Measurements from ENCODE around the gene MTNR1A. TPM values are rescaled to one million over a fixed set of nuclear protein-coding genes. Genes with fewer than 3 reads are reported as not detected.

Gene MTNR1A
- total and polyA plus RNA-seq, 9 of the 15 experiments (the other 6 are each of a cell fraction or from before 2014, with no cell fraction given) = 0.09 to 0.12 (median 0.10) TPM; not detected in 5

DNA sequence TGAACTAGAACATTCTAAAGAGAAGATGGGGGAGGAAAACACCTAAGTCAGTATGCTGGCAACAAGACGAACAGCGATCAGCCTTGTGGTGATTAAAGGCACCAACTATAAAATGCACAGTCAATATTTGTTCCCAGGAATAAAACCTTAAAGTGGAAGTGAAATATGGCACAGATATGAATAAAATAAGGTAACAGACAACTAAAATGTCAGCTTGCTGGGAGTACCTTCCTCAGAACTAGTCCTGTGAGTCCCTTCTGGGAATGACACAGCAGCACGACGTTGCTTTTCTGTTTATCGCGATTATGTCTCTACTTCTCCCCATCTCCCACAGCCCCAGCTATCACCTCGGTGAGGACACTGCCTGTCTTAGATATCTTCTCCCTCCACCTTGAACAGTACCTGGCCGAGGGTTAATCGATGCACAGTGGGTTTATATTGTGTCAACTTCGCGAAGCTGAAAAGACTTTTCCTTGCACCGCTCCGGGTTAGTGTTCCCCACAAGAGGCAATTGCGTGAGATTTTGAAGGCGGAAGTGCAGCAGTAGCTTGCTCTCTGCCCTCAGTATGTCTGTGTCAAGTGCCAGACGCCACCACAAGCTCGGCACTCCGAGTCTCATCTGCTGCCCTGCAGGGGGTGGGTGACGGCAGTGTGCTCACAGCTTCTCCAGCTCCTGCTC, 17.4 kb downstream of the MTNR1A start (continued):
- no peak for TF ChIP-seq NR1H2 (CRISPR knock-in tag; IDR thresholded peaks at IDR 0.05)
- no peak for TF ChIP-seq ZNF780A (CRISPR knock-in tag; IDR thresholded peaks at IDR 0.05)
- TF ChIP-seq RNF2 (IDR thresholded peaks at IDR 0.05) = no peak
- TF ChIP-seq, protein P1, sequence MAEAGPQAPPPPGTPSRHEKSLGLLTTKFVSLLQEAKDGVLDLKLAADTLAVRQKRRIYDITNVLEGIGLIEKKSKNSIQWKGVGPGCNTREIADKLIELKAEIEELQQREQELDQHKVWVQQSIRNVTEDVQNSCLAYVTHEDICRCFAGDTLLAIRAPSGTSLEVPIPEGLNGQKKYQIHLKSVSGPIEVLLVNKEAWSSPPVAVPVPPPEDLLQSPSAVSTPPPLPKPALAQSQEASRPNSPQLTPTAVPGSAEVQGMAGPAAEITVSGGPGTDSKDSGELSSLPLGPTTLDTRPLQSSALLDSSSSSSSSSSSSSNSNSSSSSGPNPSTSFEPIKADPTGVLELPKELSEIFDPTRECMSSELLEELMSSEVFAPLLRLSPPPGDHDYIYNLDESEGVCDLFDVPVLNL (CRISPR knock-in tag; IDR thresholded peaks at IDR 0.05; ENCODE audit: low read depth) = no peak
- TF ChIP-seq ZNF76 (CRISPR knock-in tag; IDR thresholded peaks at IDR 0.05; ENCODE audit: borderline replicate concordance) = no peak
- no peak for TF ChIP-seq ILF3 (IDR thresholded peaks at IDR 0.05; ENCODE audit: borderline replicate concordance)
- TF ChIP-seq CTCFL (IDR thresholded peaks at IDR 0.05; ENCODE audit: borderline replicate concordance, insufficient read depth, low read depth, low read length, poor library complexity, severe bottlenecking) = no peak
- peak; percentile 82 for TF ChIP-seq C11orf30 (IDR thresholded peaks at IDR 0.05; ENCODE audit: low read depth)
- no peak for TF ChIP-seq SMARCC2 (IDR thresholded peaks at IDR 0.05; ENCODE audit: low read depth)
- TF ChIP-seq ZFP1 (CRISPR knock-in tag; IDR thresholded peaks at IDR 0.05) = no peak
- no peak for TF ChIP-seq POLR3A (IDR thresholded peaks at IDR 0.05; ENCODE audit: borderline replicate concordance, extremely low read depth, insufficient read depth, insufficient read length)
- TF ChIP-seq SRSF9 (IDR thresholded peaks at IDR 0.05; ENCODE audit: borderline replicate concordance, low read depth, low read length) = no peak
- no peak for TF ChIP-seq NFYB (IDR thresholded peaks at IDR 0.05; ENCODE audit: extremely low read depth, insufficient read length)
- peak; percentile 50 for TF ChIP-seq GABPA (tag; conservative IDR thresholded peaks at IDR 0.05; ENCODE audit: low read depth)
- peak in 1 of 2 experiments; percentile 48; a peak in 2 of 4 replicates for TF ChIP-seq FOXK2 (conservative IDR thresholded peaks at IDR 0.05 in 1 of 2, IDR thresholded peaks at IDR 0.05 in 1 of 2; ENCODE audit: low read depth in 2 of 2)
- no peak for TF ChIP-seq CBX8 (IDR thresholded peaks at IDR 0.05; ENCODE audit: borderline replicate concordance, extremely low read depth, low read depth, low read length, poor library complexity, severe bottlenecking)
- TF ChIP-seq, protein P2, sequence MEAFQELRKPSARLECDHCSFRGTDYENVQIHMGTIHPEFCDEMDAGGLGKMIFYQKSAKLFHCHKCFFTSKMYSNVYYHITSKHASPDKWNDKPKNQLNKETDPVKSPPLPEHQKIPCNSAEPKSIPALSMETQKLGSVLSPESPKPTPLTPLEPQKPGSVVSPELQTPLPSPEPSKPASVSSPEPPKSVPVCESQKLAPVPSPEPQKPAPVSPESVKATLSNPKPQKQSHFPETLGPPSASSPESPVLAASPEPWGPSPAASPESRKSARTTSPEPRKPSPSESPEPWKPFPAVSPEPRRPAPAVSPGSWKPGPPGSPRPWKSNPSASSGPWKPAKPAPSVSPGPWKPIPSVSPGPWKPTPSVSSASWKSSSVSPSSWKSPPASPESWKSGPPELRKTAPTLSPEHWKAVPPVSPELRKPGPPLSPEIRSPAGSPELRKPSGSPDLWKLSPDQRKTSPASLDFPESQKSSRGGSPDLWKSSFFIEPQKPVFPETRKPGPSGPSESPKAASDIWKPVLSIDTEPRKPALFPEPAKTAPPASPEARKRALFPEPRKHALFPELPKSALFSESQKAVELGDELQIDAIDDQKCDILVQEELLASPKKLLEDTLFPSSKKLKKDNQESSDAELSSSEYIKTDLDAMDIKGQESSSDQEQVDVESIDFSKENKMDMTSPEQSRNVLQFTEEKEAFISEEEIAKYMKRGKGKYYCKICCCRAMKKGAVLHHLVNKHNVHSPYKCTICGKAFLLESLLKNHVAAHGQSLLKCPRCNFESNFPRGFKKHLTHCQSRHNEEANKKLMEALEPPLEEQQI (IDR thresholded peaks at IDR 0.05) = no peak
- peak; percentile 61 for TF ChIP-seq TCF3 (CRISPR knock-in tag; IDR thresholded peaks at IDR 0.05)
- TF ChIP-seq POLR2H (tag; IDR thresholded peaks at IDR 0.05; ENCODE audit: low read depth) = no peak
- no peak for TF ChIP-seq ADNP (tag; IDR thresholded peaks at IDR 0.05)
- no peak for TF ChIP-seq KHSRP (IDR thresholded peaks at IDR 0.05)
- no peak for TF ChIP-seq MXD1 (CRISPR knock-in tag; IDR thresholded peaks at IDR 0.05; ENCODE audit: borderline replicate concordance, poor library complexity, severe bottlenecking)
